ENCODE measurements around the gene CNFN. TPM values are rescaled to one million over a fixed set of nuclear protein-coding genes. Genes with fewer than 3 reads are reported as not detected.

The CNFN gene
- total RNA-seq, 1 experiment from 2014 or later, result 7.1 TPM

- no peaks in the 10 kb centered on the region for H3K9me3 Mint-ChIP-seq
- no peak overlapping the region for H3K9ac ChIP-seq (ENCODE audit: extremely low read depth, insufficient read length, low read length)
These were observed 22.1 kb upstream of the CNFN start for GRCh38 chr19:42412227-42412626.

More at GRCh38 chr19:42412227-42412626, 22.1 kb upstream of the CNFN start:
- Histone ChIP-seq H2BK20ac (ENCODE audit: low read depth, low read length, poor library complexity, severe bottlenecking) (no peak overlapping the region), H2BK12ac (ENCODE audit: insufficient read length, low read depth, low read length) (no peak overlapping the region), H3K79me1 (ENCODE audit: insufficient read depth, low read depth, low read length, poor library complexity, severe bottlenecking) (no peaks in the 10 kb centered on the region), H3K23me2 (ENCODE audit: insufficient read length, low read depth, low read length, poor library complexity, severe bottlenecking) (no peaks in the 10 kb centered on the region), H3K56ac (ENCODE audit: insufficient read length, low read depth, low read length) (no peak overlapping the region), H3K14ac (ENCODE audit: insufficient read depth, low read length) (no peak overlapping the region), H2BK15ac (ENCODE audit: low read depth, low read length) (no peak overlapping the region), H4K5ac (ENCODE audit: insufficient read length, low read depth, low read length) (no peak overlapping the region), H3K4me1 (ENCODE audit: insufficient read depth, low read length) (no peaks in the 10 kb centered on the region), H3K9me3 (ENCODE audit: control insufficient read depth, low read depth, low read length) (no peaks in the 10 kb centered on the region), H3K79me2 (ENCODE audit: insufficient read depth, low read length) (no peaks in the 10 kb centered on the region), H3K23ac (ENCODE audit: insufficient read length, low read depth, low read length) (no peak overlapping the region), H2AK5ac (ENCODE audit: insufficient read length, low read length) (no peak overlapping the region), H4K91ac (ENCODE audit: insufficient read length, low read depth, low read length) (no peak overlapping the region), H3K4me2 (ENCODE audit: insufficient read depth, insufficient read length, low read length) (no peak overlapping the region), H3T11ph (ENCODE audit: low read length) (no peak overlapping the region), H2BK120ac (ENCODE audit: low read depth, low read length, poor library complexity, severe bottlenecking) (no peak overlapping the region), H4K20me1 (ENCODE audit: control insufficient read depth, insufficient read depth, insufficient read length) (no peaks in the 10 kb centered on the region), H2BK5ac (ENCODE audit: insufficient read length, low read length) (no peak overlapping the region), H3K18ac (ENCODE audit: insufficient read length, low read depth, low read length) (no peak overlapping the region), H3K4ac (ENCODE audit: low read depth, low read length) (no peak overlapping the region), H4K8ac (replicated peaks; ENCODE audit: insufficient read length, low read depth, low read length) (no peak overlapping the region), H3K27ac (ENCODE audit: insufficient read length, low read depth, low read length) (no peak overlapping the region), H2AFZ (ENCODE audit: low read length) (no peak overlapping the region), H3K27me3 (ENCODE audit: insufficient read depth, low read length) (peaks cover 1% of the 10 kb centered on the region; the same call in 1 of the 2 replicates)
- Mint-ChIP-seq H3K27me3 (ENCODE audit: low read depth) (peaks cover 92% of the 10 kb centered on the region), H3K4me1 (peaks cover 11 to 16% of the 10 kb centered on the region in 2 experiments; a peak in 3 of 4 replicates), H3K36me3 (ENCODE audit: insufficient read depth in 1 of 3, low read depth in 3 of 3) (peaks cover 5 to 20% (median 16%) of the 10 kb centered on the region in 3 experiments; a peak in 6 of 7 replicates), H3K27ac (0 out of 7 replicates have a peak overlapping the region, but pooled peaks of 1 of the 3 experiments have one; percentile 22), H3K4me3 (no peak overlapping the region)
- TF ChIP-seq, protein P1, sequence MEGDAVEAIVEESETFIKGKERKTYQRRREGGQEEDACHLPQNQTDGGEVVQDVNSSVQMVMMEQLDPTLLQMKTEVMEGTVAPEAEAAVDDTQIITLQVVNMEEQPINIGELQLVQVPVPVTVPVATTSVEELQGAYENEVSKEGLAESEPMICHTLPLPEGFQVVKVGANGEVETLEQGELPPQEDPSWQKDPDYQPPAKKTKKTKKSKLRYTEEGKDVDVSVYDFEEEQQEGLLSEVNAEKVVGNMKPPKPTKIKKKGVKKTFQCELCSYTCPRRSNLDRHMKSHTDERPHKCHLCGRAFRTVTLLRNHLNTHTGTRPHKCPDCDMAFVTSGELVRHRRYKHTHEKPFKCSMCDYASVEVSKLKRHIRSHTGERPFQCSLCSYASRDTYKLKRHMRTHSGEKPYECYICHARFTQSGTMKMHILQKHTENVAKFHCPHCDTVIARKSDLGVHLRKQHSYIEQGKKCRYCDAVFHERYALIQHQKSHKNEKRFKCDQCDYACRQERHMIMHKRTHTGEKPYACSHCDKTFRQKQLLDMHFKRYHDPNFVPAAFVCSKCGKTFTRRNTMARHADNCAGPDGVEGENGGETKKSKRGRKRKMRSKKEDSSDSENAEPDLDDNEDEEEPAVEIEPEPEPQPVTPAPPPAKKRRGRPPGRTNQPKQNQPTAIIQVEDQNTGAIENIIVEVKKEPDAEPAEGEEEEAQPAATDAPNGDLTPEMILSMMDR (conservative IDR thresholded peaks at IDR 0.05), result no peak
- DNase-seq, result no peak
- WGBS (ENCODE audit: extremely low coverage, insufficient read length, low lambda C conversion rate), result no CpG with 5 or more reads among the region's 7 CpGs

All from H9 (cell line).